ENCODE results near the gene ST3GAL2. TPM values are rescaled to one million over a fixed set of nuclear protein-coding genes. Genes with fewer than 3 reads are reported as not detected.

The ST3GAL2 gene
- total RNA-seq, 1 experiment from 2014 or later = 45.9 TPM

DNA sequence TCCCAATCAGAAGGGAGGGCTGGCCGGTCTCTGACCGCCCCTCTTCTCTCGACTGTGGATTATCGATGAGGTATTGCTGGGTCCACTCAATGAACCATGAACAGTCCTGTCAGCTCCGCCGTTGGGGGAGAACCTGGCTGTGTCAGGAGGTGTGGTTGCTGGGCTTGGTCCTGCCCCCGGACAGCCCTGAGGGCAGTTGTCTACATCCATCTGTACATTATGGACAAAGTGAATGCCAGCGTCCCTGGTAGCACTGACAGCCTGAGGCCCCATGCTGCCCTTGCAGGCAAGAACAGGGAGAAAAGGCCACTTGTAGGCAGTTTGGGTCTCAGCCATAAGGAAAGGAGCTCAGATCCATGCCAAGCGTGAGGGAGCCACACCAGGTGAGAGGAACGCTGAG, 38.9 kb downstream of the ST3GAL2 start:
- Mint-ChIP-seq H3K27me3 (ENCODE audit: low read depth) (no peaks in the 10 kb centered on the region), H3K36me3 (ENCODE audit: insufficient read depth in 1 of 3, low read depth in 3 of 3) (peaks cover 2 to 28% (median 2%) of the 10 kb centered on the region in 3 experiments; a peak in 5 of 7 replicates), H3K27ac (peak overlapping the region in 2 of 3 experiments; percentile 52 to 79; a peak in 1 of 7 replicates), H3K4me1 (peaks cover 7 to 18% of the 10 kb centered on the region in 2 experiments), H3K4me3 (no peak overlapping the region), H3K9me3 (peaks cover 0 to 1% of the 10 kb centered on the region in 2 experiments; a peak in 1 of 5 replicates)
- no peak overlapping the region for H3K9ac ChIP-seq (ENCODE audit: extremely low read depth, insufficient read length, low read length)
- DNase-seq = no peak
- H3K4me1 ChIP-seq (ENCODE audit: insufficient read depth, low read length) = no peaks in the 10 kb centered on the region
- no peak overlapping the region for H4K5ac ChIP-seq (ENCODE audit: insufficient read length, low read depth, low read length)
- H3K79me2 ChIP-seq (ENCODE audit: insufficient read depth, low read length) = no peaks in the 10 kb centered on the region
- no peaks in the 10 kb centered on the region for H3K27me3 ChIP-seq (ENCODE audit: insufficient read depth, low read length)
- no peak overlapping the region for H3K4me2 ChIP-seq (ENCODE audit: insufficient read depth, insufficient read length, low read length)
- H3K18ac ChIP-seq (ENCODE audit: insufficient read length, low read depth, low read length) = no peak overlapping the region
- H3K56ac ChIP-seq (ENCODE audit: insufficient read length, low read depth, low read length) = no peak overlapping the region
- H4K91ac ChIP-seq (ENCODE audit: insufficient read length, low read depth, low read length) = no peak overlapping the region
- no peak overlapping the region for H2BK120ac ChIP-seq (ENCODE audit: low read depth, low read length, poor library complexity, severe bottlenecking)
- no peak overlapping the region for H2AFZ ChIP-seq (ENCODE audit: low read length)
- no peak overlapping the region for H2AK5ac ChIP-seq (ENCODE audit: insufficient read length, low read length)
- H2BK15ac ChIP-seq (ENCODE audit: low read depth, low read length) = no peak overlapping the region
- peaks cover 2% of the 10 kb centered on the region for H3K79me1 ChIP-seq (ENCODE audit: insufficient read depth, low read depth, low read length, poor library complexity, severe bottlenecking)
- no peak overlapping the region for H3K14ac ChIP-seq (ENCODE audit: insufficient read depth, low read length)
- no peaks in the 10 kb centered on the region for H4K20me1 ChIP-seq (ENCODE audit: control insufficient read depth, insufficient read depth, insufficient read length)
- H3K23me2 ChIP-seq (ENCODE audit: insufficient read length, low read depth, low read length, poor library complexity, severe bottlenecking) = no peaks in the 10 kb centered on the region
- no CpG with 5 or more reads among the region's 10 CpGs for WGBS (ENCODE audit: extremely low coverage, insufficient read length, low lambda C conversion rate)
- H2BK5ac ChIP-seq (ENCODE audit: insufficient read length, low read length) = no peak overlapping the region
- no peaks in the 10 kb centered on the region for H3K9me3 ChIP-seq (ENCODE audit: control insufficient read depth, low read depth, low read length)
- no peak overlapping the region for H4K8ac ChIP-seq (replicated peaks; ENCODE audit: insufficient read length, low read depth, low read length)
- H2BK12ac ChIP-seq (ENCODE audit: insufficient read length, low read depth, low read length) = no peak overlapping the region
- no peak overlapping the region for H2BK20ac ChIP-seq (ENCODE audit: low read depth, low read length, poor library complexity, severe bottlenecking)
- H3K23ac ChIP-seq (ENCODE audit: insufficient read length, low read depth, low read length) = no peak overlapping the region
- no peak overlapping the region for H3K27ac ChIP-seq (ENCODE audit: insufficient read length, low read depth, low read length)
- no peak overlapping the region for H3T11ph ChIP-seq (ENCODE audit: low read length)
- TF ChIP-seq, protein P1, sequence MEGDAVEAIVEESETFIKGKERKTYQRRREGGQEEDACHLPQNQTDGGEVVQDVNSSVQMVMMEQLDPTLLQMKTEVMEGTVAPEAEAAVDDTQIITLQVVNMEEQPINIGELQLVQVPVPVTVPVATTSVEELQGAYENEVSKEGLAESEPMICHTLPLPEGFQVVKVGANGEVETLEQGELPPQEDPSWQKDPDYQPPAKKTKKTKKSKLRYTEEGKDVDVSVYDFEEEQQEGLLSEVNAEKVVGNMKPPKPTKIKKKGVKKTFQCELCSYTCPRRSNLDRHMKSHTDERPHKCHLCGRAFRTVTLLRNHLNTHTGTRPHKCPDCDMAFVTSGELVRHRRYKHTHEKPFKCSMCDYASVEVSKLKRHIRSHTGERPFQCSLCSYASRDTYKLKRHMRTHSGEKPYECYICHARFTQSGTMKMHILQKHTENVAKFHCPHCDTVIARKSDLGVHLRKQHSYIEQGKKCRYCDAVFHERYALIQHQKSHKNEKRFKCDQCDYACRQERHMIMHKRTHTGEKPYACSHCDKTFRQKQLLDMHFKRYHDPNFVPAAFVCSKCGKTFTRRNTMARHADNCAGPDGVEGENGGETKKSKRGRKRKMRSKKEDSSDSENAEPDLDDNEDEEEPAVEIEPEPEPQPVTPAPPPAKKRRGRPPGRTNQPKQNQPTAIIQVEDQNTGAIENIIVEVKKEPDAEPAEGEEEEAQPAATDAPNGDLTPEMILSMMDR (conservative IDR thresholded peaks at IDR 0.05) = no peak
- no peak overlapping the region for H3K4ac ChIP-seq (ENCODE audit: low read depth, low read length)
